ENCODE results near the gene TTC5. TPM values are rescaled to one million over a fixed set of nuclear protein-coding genes. Genes with fewer than 3 reads are reported as not detected.

The TTC5 gene
- total and polyA plus RNA-seq, 2 donors (not counting 1 experiment from before 2014, with no cell fraction given) = 8.2 to 37.5 TPM

- Mint-ChIP-seq H3K27ac (no peak overlapping the region), H3K4me1 (peaks cover 16% of the 10 kb centered on the region), H3K4me3 (no peak overlapping the region), H3K9me3 (ENCODE audit: insufficient read depth) (peaks cover 10% of the 10 kb centered on the region), H3K27me3 (no peaks in the 10 kb centered on the region)
- no peak for ATAC-seq (ENCODE audit: low read depth)
- 40% methylated on average over 1 of the region's 1 CpG for WGBS (ENCODE audit: insufficient coverage)
- ChIA-PET POLR2A (no interaction called here), CTCF (no interaction called here)
- no peak overlapping the region for H3K9ac ChIP-seq (ENCODE audit: low read length)
- no peak for TF ChIP-seq EZH2 (IDR thresholded peaks at IDR 0.05; ENCODE audit: borderline replicate concordance, insufficient read depth, low read depth, low read length, poor library complexity, severe bottlenecking)
- TF ChIP-seq CTCF (IDR thresholded peaks at IDR 0.05) = no peak
- no peaks in the 10 kb centered on the region for H3K27me3 ChIP-seq (replicated peaks in 1 of 4; ENCODE audit: control extremely low read depth in 1 of 4, control insufficient read depth in 3 of 4, insufficient read depth in 4 of 4, low read length in 3 of 4)
- H3K9me3 ChIP-seq (ENCODE audit: control extremely low read depth in 1 of 3, control insufficient read depth in 2 of 3, insufficient read depth in 1 of 3, low read length in 2 of 3) = peaks cover 0 to 9% (median 7%) of the 10 kb centered on the region in 3 donors
- H3K79me2 ChIP-seq (ENCODE audit: control insufficient read depth, insufficient read depth, low read length) = no peaks in the 10 kb centered on the region
- peaks cover 0 to 3% of the 10 kb centered on the region in 2 experiments for H3K36me3 ChIP-seq (replicated peaks in 1 of 2; ENCODE audit: control extremely low read depth in 1 of 2, control insufficient read depth in 1 of 2, extremely low read depth in 1 of 2, insufficient read depth in 2 of 2, low read length in 1 of 2)
- H3K27ac ChIP-seq (ENCODE audit: low read length in 2 of 2) = no peak overlapping the region
- H3K4me1 ChIP-seq (ENCODE audit: control insufficient read depth in 2 of 2, insufficient read depth in 2 of 2, low read length in 2 of 2) = peaks cover 0 to 7% of the 10 kb centered on the region in 2 donors
- no peak overlapping the region for H3K4me2 ChIP-seq (replicated peaks; ENCODE audit: low read depth, low read length, poor library complexity, severe bottlenecking)
- H4K20me1 ChIP-seq (ENCODE audit: control insufficient read depth, insufficient read depth, low read length, poor library complexity, severe bottlenecking) = no peaks in the 10 kb centered on the region
- no peak for DNase-seq
- intact Hi-C loops (cut with micrococcal nuclease) = no loop called here
- H3K4me3 ChIP-seq (ENCODE audit: control extremely low read depth in 1 of 5, extremely low read depth in 1 of 5, insufficient read depth in 1 of 5, low read depth in 2 of 5, low read length in 4 of 5) = no peak overlapping the region
- H2AFZ ChIP-seq (ENCODE audit: insufficient read depth, low read depth, low read length, poor library complexity, severe bottlenecking) = no peak overlapping the region
Measured at GRCh38 chr14:20278414-20278813, 27.3 kb downstream of the TTC5 start.

GRCh38 chr14:20277409-20277808, 28.3 kb downstream of the TTC5 start:
- H3K36me3 ChIP-seq (replicated peaks in 1 of 2; ENCODE audit: control extremely low read depth in 1 of 2, control insufficient read depth in 1 of 2, extremely low read depth in 1 of 2, insufficient read depth in 2 of 2, low read length in 1 of 2) = peaks cover 0 to 3% of the 10 kb centered on the region in 2 experiments
- no peaks in the 10 kb centered on the region for H3K79me2 ChIP-seq (ENCODE audit: control insufficient read depth, insufficient read depth, low read length)
- no peaks in the 10 kb centered on the region for H3K27me3 Mint-ChIP-seq
- no peak for DNase-seq
- H3K4me2 ChIP-seq (replicated peaks; ENCODE audit: low read depth, low read length, poor library complexity, severe bottlenecking) = no peak overlapping the region
- H3K4me1 Mint-ChIP-seq = peaks cover 14% of the 10 kb centered on the region
- H2AFZ ChIP-seq (ENCODE audit: insufficient read depth, low read depth, low read length, poor library complexity, severe bottlenecking) = no peak overlapping the region
- H3K9me3 ChIP-seq (ENCODE audit: control extremely low read depth in 1 of 3, control insufficient read depth in 2 of 3, insufficient read depth in 1 of 3, low read length in 2 of 3) = peaks cover 0 to 15% (median 15%) of the 10 kb centered on the region in 3 donors
- peaks cover 10% of the 10 kb centered on the region for H3K9me3 Mint-ChIP-seq (ENCODE audit: insufficient read depth)
- intact Hi-C loops (cut with micrococcal nuclease) = no loop called here
- no peaks in the 10 kb centered on the region for H3K27me3 ChIP-seq (replicated peaks in 1 of 4; ENCODE audit: control extremely low read depth in 1 of 4, control insufficient read depth in 3 of 4, insufficient read depth in 4 of 4, low read length in 3 of 4)
- no peak overlapping the region for H3K27ac Mint-ChIP-seq
- TF ChIP-seq EZH2 (IDR thresholded peaks at IDR 0.05; ENCODE audit: borderline replicate concordance, insufficient read depth, low read depth, low read length, poor library complexity, severe bottlenecking) = no peak
- no peak for TF ChIP-seq CTCF (IDR thresholded peaks at IDR 0.05)
- no peaks in the 10 kb centered on the region for H4K20me1 ChIP-seq (ENCODE audit: control insufficient read depth, insufficient read depth, low read length, poor library complexity, severe bottlenecking)
- CTCF ChIA-PET = no interaction called here
- H3K9ac ChIP-seq (ENCODE audit: low read length) = no peak overlapping the region
- no peak overlapping the region for H3K27ac ChIP-seq (ENCODE audit: low read length in 2 of 2)
- ATAC-seq (ENCODE audit: low read depth) = no peak
- 97% methylated on average over 2 of the region's 2 CpGs for WGBS (ENCODE audit: insufficient coverage)
- H3K4me3 Mint-ChIP-seq = no peak overlapping the region
- POLR2A ChIA-PET = no interaction called here
- peaks cover 0 to 7% of the 10 kb centered on the region in 2 donors for H3K4me1 ChIP-seq (ENCODE audit: control insufficient read depth in 2 of 2, insufficient read depth in 2 of 2, low read length in 2 of 2)
- H3K4me3 ChIP-seq (ENCODE audit: control extremely low read depth in 1 of 5, extremely low read depth in 1 of 5, insufficient read depth in 1 of 5, low read depth in 2 of 5, low read length in 4 of 5) = no peak overlapping the region
